ENCODE results near the gene GPR146. TPM values are rescaled to one million over a fixed set of nuclear protein-coding genes. Genes with fewer than 3 reads are reported as not detected.

Gene GPR146
- total RNA-seq, 1 donor from 2014 or later: 224 TPM

GRCh38 chr7:1095621-1096155 lies 51.3 kb downstream of the GPR146 start:
- DNase-seq (ENCODE audit: low spot score in 2 of 2): peak in 1 of 2 donors; percentile 79
- Histone ChIP-seq H3K27me3 (no peaks in the 10 kb centered on the region), H3K9me3 (no peaks in the 10 kb centered on the region), H3K36me3 (peaks cover 22% of the 10 kb centered on the region in 2 donors), H3K4me1 (peaks cover 5 to 16% of the 10 kb centered on the region in 2 donors), H3K4me3 (peak overlapping the region; percentile 36 to 59), H3K27ac (peak overlapping the region; percentile 67 to 69)
- intact Hi-C loops (cut with DNase I): loop anchor here (5.0 kb wide), 1 partner anchor 53 kb away; the partner anchor contains the start of gene GPR146
- TF ChIP-seq CTCF (IDR thresholded peaks at IDR 0.05): peak in 1 of 3 experiments; percentile 20

GRCh38 chr7:1096156-1097119 lies 52.1 kb downstream of the GPR146 start:
- intact Hi-C loops (cut with DNase I): loop anchor here (5.0 kb wide), 1 partner anchor 54 kb away; the partner anchor contains the start of gene GPR146
- peak overlapping the region; percentile 67 to 69 for H3K27ac ChIP-seq
- no peak for DNase-seq (ENCODE audit: low spot score in 2 of 2)

GRCh38 chr7:1097120-1097504 lies 52.8 kb downstream of the GPR146 start:
- no peak for DNase-seq (ENCODE audit: low spot score in 2 of 2)
- no peak overlapping the region for H3K4me3 ChIP-seq
- intact Hi-C loops (cut with DNase I): loop anchor here (5.0 kb wide), 1 partner anchor 55 kb away; the partner anchor contains the start of gene GPR146

More at GRCh38 chr7:1096156-1097119, 52.1 kb downstream of the GPR146 start:
- TF ChIP-seq CTCF (IDR thresholded peaks at IDR 0.05): peak in 1 of 3 experiments; percentile 8
- no peaks in the 10 kb centered on the region for H3K27me3 ChIP-seq
- H3K9me3 ChIP-seq: no peaks in the 10 kb centered on the region
- H3K4me1 ChIP-seq: peaks cover 5 to 18% of the 10 kb centered on the region in 2 donors
- H3K36me3 ChIP-seq: peaks cover 17 to 21% of the 10 kb centered on the region in 2 donors
- peak overlapping the region; percentile 36 to 59 for H3K4me3 ChIP-seq

GRCh38 chr7:1098243-1099153 lies 54.2 kb downstream of the GPR146 start:
- Histone ChIP-seq H3K27me3 (no peaks in the 10 kb centered on the region), H3K9me3 (no peaks in the 10 kb centered on the region), H3K4me1 (peaks cover 5 to 25% of the 10 kb centered on the region in 2 donors), H3K27ac (no peak overlapping the region), H3K36me3 (peaks cover 0 to 5% of the 10 kb centered on the region in 2 donors), H3K4me3 (no peak overlapping the region)
- no peak for DNase-seq (ENCODE audit: low spot score in 2 of 2)
- intact Hi-C loops (cut with DNase I): loop anchor here (5.0 kb wide), 1 partner anchor 56 kb away; the partner anchor contains the start of gene GPR146
- no peak for TF ChIP-seq CTCF (IDR thresholded peaks at IDR 0.05)

More at GRCh38 chr7:1097120-1097504, 52.8 kb downstream of the GPR146 start:
- Histone ChIP-seq H3K4me1 (peaks cover 5 to 21% of the 10 kb centered on the region in 2 donors), H3K27ac (no peak overlapping the region), H3K27me3 (no peaks in the 10 kb centered on the region), H3K9me3 (no peaks in the 10 kb centered on the region), H3K36me3 (peaks cover 12 to 14% of the 10 kb centered on the region in 2 donors)
- no peak for TF ChIP-seq CTCF (IDR thresholded peaks at IDR 0.05)

GRCh38 chr7:1099154-1099542 lies 54.8 kb downstream of the GPR146 start:
- Histone ChIP-seq H3K4me1 (peaks cover 5 to 25% of the 10 kb centered on the region in 2 donors), H3K4me3 (no peak overlapping the region), H3K9me3 (no peaks in the 10 kb centered on the region), H3K27me3 (no peaks in the 10 kb centered on the region), H3K36me3 (no peaks in the 10 kb centered on the region), H3K27ac (no peak overlapping the region)
- no peak for DNase-seq (ENCODE audit: low spot score in 2 of 2)
- no peak for TF ChIP-seq CTCF (IDR thresholded peaks at IDR 0.05)
- intact Hi-C loops (cut with DNase I): loop anchor here (5.0 kb wide), 1 partner anchor 57 kb away; the partner anchor contains the start of gene GPR146

All from ascending aorta (tissue), 2 donors.